SHP77 treated with DMSO at 0.1 percent for 48 hours (cell line): ENCODE results near the gene SGPP1.
"Not testable (repeated sequence)": the region's sequence is repeated elsewhere in the genome, so short reads cannot be mapped to it uniquely, and the experiment has no call there.

Experiments used
- DNase-seq: peaks from one replicate; lab custom pipeline; 2025; lab: John Stamatoyannopoulos, UW

SGPP1 gene

GRCh38 chr14:63636094-63636635, 91.7 kb downstream of the SGPP1 start:
- not testable (repeated sequence) for DNase-seq
